HepG2 (cell line): ENCODE data around the gene LIMA1.

ENCODE experiments used
- CHCHD3 ChIP-seq: sonication (generic); formaldehyde crosslinking; IDR thresholded peaks from 2 replicates; pipeline ENCODE4 v1.8.0; 2022; ENCODE audit warnings: mild to moderate bottlenecking, missing genetic modification reagents, moderate library complexity
- EHMT2 ChIP-seq: fragments of 200-600 bp; sonication (generic); IDR thresholded peaks from 2 replicates; pipeline ENCODE4 v1.7.0; 2017; ENCODE audit warnings: antibody characterized with exemption, low read depth, low read length, borderline replicate concordance
- EZH2 ChIP-seq: conservative IDR thresholded peaks from 2 replicates; pipeline ENCODE4 v1.6.1; 2012; ENCODE audit warnings: mild to moderate bottlenecking, low read depth, low read length, moderate library complexity
- MAFF ChIP-seq: IDR thresholded peaks from 2 replicates; pipeline ENCODE4 v1.6.1; 2011; ENCODE audit warnings: low read depth, low read length, improper control_type of control experiment
- MXD3 ChIP-seq: IDR thresholded peaks from 2 replicates; pipeline ENCODE4 v1.6.1; 2016; ENCODE audit warnings: mild to moderate bottlenecking, missing biosample characterization, missing genetic modification reagents
- NFE2 ChIP-seq: sonication (generic); formaldehyde crosslinking; IDR thresholded peaks from 2 replicates; pipeline ENCODE4 v1.4.0; 2020; ENCODE audit warnings: missing genetic modification reagents
- POLR2AphosphoS5 ChIP-seq: IDR thresholded peaks from 2 replicates; pipeline ENCODE4 v1.6.1; 2012; ENCODE audit warnings: low read depth, low read length
- SIN3A ChIP-seq: IDR thresholded peaks from 2 replicates; pipeline ENCODE4 v1.6.1; 2011; ENCODE audit warnings: low read depth, mild to moderate bottlenecking, control low read depth, low read length, borderline replicate concordance
- ZNF329 ChIP-seq: sonication (generic); formaldehyde crosslinking; IDR thresholded peaks from 2 replicates; pipeline ENCODE4 v1.9.0; 2021; ENCODE audit warnings: low read depth, mild to moderate bottlenecking, missing genetic modification reagents
- ZNF432 ChIP-seq: sonication (generic); formaldehyde crosslinking; IDR thresholded peaks from 2 replicates; pipeline ENCODE4 v1.5.0; 2020; ENCODE audit warnings: missing genetic modification reagents, mild to moderate bottlenecking, borderline replicate concordance
- TF ChIP-seq, protein P1 (sequence below): sonication (generic); formaldehyde crosslinking; IDR thresholded peaks from 2 replicates; pipeline ENCODE4 v1.5.0; 2020; ENCODE audit warnings: mild to moderate bottlenecking, missing genetic modification reagents, moderate library complexity

GRCh38 chr12:50205648-50206047 is 77.7 kb downstream of the LIMA1 start:
- no peak for TF ChIP-seq MXD3
- TF ChIP-seq ZNF432 (CRISPR knock-in tag) = no peak
- no peak for TF ChIP-seq EHMT2
- no peak for TF ChIP-seq NFE2
- no peak for TF ChIP-seq ZNF329
- TF ChIP-seq CHCHD3 = no peak
- TF ChIP-seq, protein P1, sequence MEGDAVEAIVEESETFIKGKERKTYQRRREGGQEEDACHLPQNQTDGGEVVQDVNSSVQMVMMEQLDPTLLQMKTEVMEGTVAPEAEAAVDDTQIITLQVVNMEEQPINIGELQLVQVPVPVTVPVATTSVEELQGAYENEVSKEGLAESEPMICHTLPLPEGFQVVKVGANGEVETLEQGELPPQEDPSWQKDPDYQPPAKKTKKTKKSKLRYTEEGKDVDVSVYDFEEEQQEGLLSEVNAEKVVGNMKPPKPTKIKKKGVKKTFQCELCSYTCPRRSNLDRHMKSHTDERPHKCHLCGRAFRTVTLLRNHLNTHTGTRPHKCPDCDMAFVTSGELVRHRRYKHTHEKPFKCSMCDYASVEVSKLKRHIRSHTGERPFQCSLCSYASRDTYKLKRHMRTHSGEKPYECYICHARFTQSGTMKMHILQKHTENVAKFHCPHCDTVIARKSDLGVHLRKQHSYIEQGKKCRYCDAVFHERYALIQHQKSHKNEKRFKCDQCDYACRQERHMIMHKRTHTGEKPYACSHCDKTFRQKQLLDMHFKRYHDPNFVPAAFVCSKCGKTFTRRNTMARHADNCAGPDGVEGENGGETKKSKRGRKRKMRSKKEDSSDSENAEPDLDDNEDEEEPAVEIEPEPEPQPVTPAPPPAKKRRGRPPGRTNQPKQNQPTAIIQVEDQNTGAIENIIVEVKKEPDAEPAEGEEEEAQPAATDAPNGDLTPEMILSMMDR (CRISPR knock-in tag) = no peak
- no peak for TF ChIP-seq SIN3A
- TF ChIP-seq EZH2 = no peak
- TF ChIP-seq POLR2AphosphoS5 = no peak
- TF ChIP-seq MAFF = no peak
